ENCODE results near the gene CHMP4A. TPM values are rescaled to one million over a fixed set of nuclear protein-coding genes. Genes with fewer than 3 reads are reported as not detected.

CHMP4A gene
- total and polyA plus RNA-seq, 2 experiments from 2014 or later = 25.6 to 73.6 TPM

GRCh38 chr14:24160850-24161804, 52.2 kb downstream of the CHMP4A start, which contains the start of gene IRF9:
Gene IRF9, plus strand, starts transcription at chr14:24161265. Its CDS starts 880 bp downstream, at chr14:24162145.
- Histone ChIP-seq H3K27me3 (no peaks in the 10 kb centered on the region), H3K4me2 (peak within 1 kb of the TSS; percentile 87), H3K9me2 (replicated peaks; ENCODE audit: insufficient read depth) (no peaks in the 10 kb centered on the region), H3K4me1 (ENCODE audit: insufficient read depth) (peaks cover 16% of the 10 kb centered on the region), H3K36me3 (replicated peaks; ENCODE audit: insufficient read depth, low read depth) (no peaks in the 10 kb centered on the region), H3K27ac (peak within 1 kb of the TSS; percentile 91), H3K9me3 (ENCODE audit: low read depth) (no peaks in the 10 kb centered on the region), H4K20me1 (ENCODE audit: insufficient read depth, poor library complexity, severe bottlenecking) (peaks cover 5% of the 10 kb centered on the region), H2AFZ (peak within 1 kb of the TSS; percentile 22), H3K79me2 (peaks cover 25% of the 10 kb centered on the region), H3K4me3 (peak within 1 kb of the TSS; percentile 25)
- peak; percentile 96 for DNase-seq (ENCODE audit: low spot score)
- 3% methylated on average over 12 of the region's 12 CpGs for WGBS (ENCODE audit: low lambda C conversion rate, missing lambda C conversion rate)
- TF ChIP-seq CTCF (IDR thresholded peaks at IDR 0.05; ENCODE audit: poor library complexity) (peak; percentile 99), EZH2phosphoT487 (IDR thresholded peaks at IDR 0.05; ENCODE audit: low read depth, severe bottlenecking, unreplicated experiment) (no peak), EZH2 (IDR thresholded peaks at IDR 0.05; ENCODE audit: borderline replicate concordance) (no peak)

- no peak for TF ChIP-seq CTCF (IDR thresholded peaks at IDR 0.05; ENCODE audit: poor library complexity)
- no peak for TF ChIP-seq EZH2 (IDR thresholded peaks at IDR 0.05; ENCODE audit: borderline replicate concordance)
- TF ChIP-seq EZH2phosphoT487 (IDR thresholded peaks at IDR 0.05; ENCODE audit: low read depth, severe bottlenecking, unreplicated experiment) = no peak
- peaks cover 25% of the 10 kb centered on the region for H3K79me2 ChIP-seq
- no peak overlapping the region for H2AFZ ChIP-seq
- no peak overlapping the region for H3K4me2 ChIP-seq
- peaks cover 5% of the 10 kb centered on the region for H4K20me1 ChIP-seq (ENCODE audit: insufficient read depth, poor library complexity, severe bottlenecking)
- no peak for DNase-seq (ENCODE audit: low spot score)
- H3K4me1 ChIP-seq (ENCODE audit: insufficient read depth) = peaks cover 16% of the 10 kb centered on the region
- H3K36me3 ChIP-seq (replicated peaks; ENCODE audit: insufficient read depth, low read depth) = no peaks in the 10 kb centered on the region
- 89% methylated on average over 4 of the region's 4 CpGs for WGBS (ENCODE audit: low lambda C conversion rate, missing lambda C conversion rate)
- H3K4me3 ChIP-seq = no peak overlapping the region
- H3K27me3 ChIP-seq = no peaks in the 10 kb centered on the region
- peak overlapping the region; percentile 75 for H3K27ac ChIP-seq
- H3K9me2 ChIP-seq (replicated peaks; ENCODE audit: insufficient read depth) = no peaks in the 10 kb centered on the region
- no peaks in the 10 kb centered on the region for H3K9me3 ChIP-seq (ENCODE audit: low read depth)
Measured at GRCh38 chr14:24160499-24160849, 52.8 kb downstream of the CHMP4A start.

GRCh38 chr14:24159777-24160498, 53.4 kb downstream of the CHMP4A start:
- DNase-seq (ENCODE audit: low spot score) = no peak
- Histone ChIP-seq H3K79me2 (peaks cover 25% of the 10 kb centered on the region), H3K9me2 (replicated peaks; ENCODE audit: insufficient read depth) (no peaks in the 10 kb centered on the region), H3K27ac (peak overlapping the region; percentile 75), H2AFZ (no peak overlapping the region), H3K9me3 (ENCODE audit: low read depth) (no peaks in the 10 kb centered on the region), H4K20me1 (ENCODE audit: insufficient read depth, poor library complexity, severe bottlenecking) (peaks cover 5% of the 10 kb centered on the region), H3K4me1 (ENCODE audit: insufficient read depth) (peaks cover 16% of the 10 kb centered on the region), H3K27me3 (no peaks in the 10 kb centered on the region), H3K4me3 (no peak overlapping the region), H3K36me3 (replicated peaks; ENCODE audit: insufficient read depth, low read depth) (no peaks in the 10 kb centered on the region), H3K4me2 (no peak overlapping the region)
- 95% methylated on average over 11 of the region's 11 CpGs for WGBS (ENCODE audit: low lambda C conversion rate, missing lambda C conversion rate)
- no peak for TF ChIP-seq CTCF (IDR thresholded peaks at IDR 0.05; ENCODE audit: poor library complexity)
- no peak for TF ChIP-seq EZH2phosphoT487 (IDR thresholded peaks at IDR 0.05; ENCODE audit: low read depth, severe bottlenecking, unreplicated experiment)
- TF ChIP-seq EZH2 (IDR thresholded peaks at IDR 0.05; ENCODE audit: borderline replicate concordance) = no peak

Small RNA genes lying within 50 kb of the gene (small RNA-seq; reads per million reads assigned to genes)
- not detected for gene AL136295.4
- not detected for gene CHMP4A
- 0.09 reads per million for gene IPO4
- gene IRF9 = not detected
- gene MDP1 = not detected

Other genes with a start within 250 kb of the CHMP4A start
Only the 30 nearest of the 34 such genes appear.
- 0.37 and 0.40 TPM in 2 replicates for gene CARMIL3, start 161.5 kb downstream of the CHMP4A start, total RNA-seq
- 0.46 TPM in 1 of 2 replicates, not detected in the other for gene CARMIL3, start 161.5 kb downstream of the CHMP4A start, polyA plus RNA-seq
- not detected in 2 replicates for gene CPNE6, start 141.9 kb downstream of the CHMP4A start, total RNA-seq
- not detected in 2 replicates for gene CPNE6, start 141.9 kb downstream of the CHMP4A start, polyA plus RNA-seq
- 68.7 and 76.5 TPM in 2 replicates for gene PCK2, start 119.2 kb downstream of the CHMP4A start, total RNA-seq
- 75.0 and 88.8 TPM in 2 replicates for gene PCK2, start 119.2 kb downstream of the CHMP4A start, polyA plus RNA-seq
- 78.9 and 85.4 TPM in 2 replicates for gene DCAF11, start 98.7 kb downstream of the CHMP4A start, total RNA-seq
- 50.3 and 55.6 TPM in 2 replicates for gene DCAF11, start 98.7 kb downstream of the CHMP4A start, polyA plus RNA-seq
- 1.2 and 4.8 TPM in 2 replicates for gene NRL, start 98.5 kb downstream of the CHMP4A start, total RNA-seq
- gene NRL, start 98.5 kb downstream of the CHMP4A start, polyA plus RNA-seq = 2.4 and 3.3 TPM in 2 replicates
- 0.24 and 1.0 TPM in 2 replicates for gene FITM1, start 82.8 kb downstream of the CHMP4A start, total RNA-seq
- gene FITM1, start 82.8 kb downstream of the CHMP4A start, polyA plus RNA-seq = 0.62 and 2.2 TPM in 2 replicates
- gene PSME1, start 77.3 kb downstream of the CHMP4A start, total RNA-seq = 123 and 134 TPM in 2 replicates
- gene PSME1, start 77.3 kb downstream of the CHMP4A start, polyA plus RNA-seq = 202 and 238 TPM in 2 replicates
- gene EMC9, start 71.9 kb downstream of the CHMP4A start, total RNA-seq = 13.8 TPM in 2 replicates
- gene EMC9, start 71.9 kb downstream of the CHMP4A start, polyA plus RNA-seq = 32.2 and 34.1 TPM in 2 replicates
- 62.7 and 75.5 TPM in 2 replicates for gene PSME2, start 66.9 kb downstream of the CHMP4A start, total RNA-seq
- 178 and 189 TPM in 2 replicates for gene PSME2, start 66.9 kb downstream of the CHMP4A start, polyA plus RNA-seq
- gene RNF31, start 66.0 kb downstream of the CHMP4A start, total RNA-seq = 27.8 and 35.0 TPM in 2 replicates
- gene RNF31, start 66.0 kb downstream of the CHMP4A start, polyA plus RNA-seq = 27.3 and 29.7 TPM in 2 replicates
- gene IRF9, start 52.2 kb downstream of the CHMP4A start, total RNA-seq = 33.7 and 42.7 TPM in 2 replicates
- gene IRF9, start 52.2 kb downstream of the CHMP4A start, polyA plus RNA-seq = 66.9 and 79.5 TPM in 2 replicates
- 28.5 and 44.8 TPM in 2 replicates for gene REC8, start 41.4 kb downstream of the CHMP4A start, total RNA-seq
- gene REC8, start 41.4 kb downstream of the CHMP4A start, polyA plus RNA-seq = 170 and 193 TPM in 2 replicates
- 18.7 and 19.5 TPM in 2 replicates for gene IPO4, start 24.7 kb downstream of the CHMP4A start, total RNA-seq
- gene IPO4, start 24.7 kb downstream of the CHMP4A start, polyA plus RNA-seq = 19.0 and 26.4 TPM in 2 replicates
- gene TM9SF1, start 18.0 kb downstream of the CHMP4A start, total RNA-seq = 68.1 and 75.4 TPM in 2 replicates
- gene TM9SF1, start 18.0 kb downstream of the CHMP4A start, polyA plus RNA-seq = 84.0 and 86.1 TPM in 2 replicates
- gene TSSK4, start 7.8 kb downstream of the CHMP4A start, total RNA-seq = 0.84 TPM in 1 of 2 replicates, not detected in the other
- gene TSSK4, start 7.8 kb downstream of the CHMP4A start, polyA plus RNA-seq = 0.74 and 1.4 TPM in 2 replicates
- 8.0 and 12.2 TPM in 2 replicates for gene MDP1, start 2.6 kb upstream of the CHMP4A start, total RNA-seq
- gene MDP1, start 2.6 kb upstream of the CHMP4A start, polyA plus RNA-seq = 16.1 and 20.9 TPM in 2 replicates
- gene NEDD8, start 18.9 kb upstream of the CHMP4A start, total RNA-seq = 158 and 162 TPM in 2 replicates
- 326 TPM in 2 replicates for gene NEDD8, start 18.9 kb upstream of the CHMP4A start, polyA plus RNA-seq
- gene GMPR2, start 19.4 kb upstream of the CHMP4A start, total RNA-seq = 70.2 and 83.4 TPM in 2 replicates
- gene GMPR2, start 19.4 kb upstream of the CHMP4A start, polyA plus RNA-seq = 62.4 and 69.6 TPM in 2 replicates
- gene TINF2, start 29.1 kb upstream of the CHMP4A start, total RNA-seq = 34.0 and 36.5 TPM in 2 replicates
- gene TINF2, start 29.1 kb upstream of the CHMP4A start, polyA plus RNA-seq = 39.6 and 42.5 TPM in 2 replicates
- 0.33 and 0.56 TPM in 2 replicates for gene TGM1, start 49.7 kb upstream of the CHMP4A start, total RNA-seq
- 1.5 and 1.9 TPM in 2 replicates for gene TGM1, start 49.7 kb upstream of the CHMP4A start, polyA plus RNA-seq
- gene RABGGTA, start 58.1 kb upstream of the CHMP4A start, total RNA-seq = 13.0 and 18.2 TPM in 2 replicates
- 36.0 and 52.1 TPM in 2 replicates for gene RABGGTA, start 58.1 kb upstream of the CHMP4A start, polyA plus RNA-seq
- 23.0 and 29.9 TPM in 2 replicates for gene DHRS1, start 86.3 kb upstream of the CHMP4A start, total RNA-seq
- gene DHRS1, start 86.3 kb upstream of the CHMP4A start, polyA plus RNA-seq = 39.5 and 55.9 TPM in 2 replicates
- 12.5 and 13.2 TPM in 2 replicates for gene NOP9, start 86.4 kb upstream of the CHMP4A start, total RNA-seq
- 2.4 and 3.7 TPM in 2 replicates for gene NOP9, start 86.4 kb upstream of the CHMP4A start, polyA plus RNA-seq
- 43.0 and 56.9 TPM in 2 replicates for gene CIDEB, start 94.5 kb upstream of the CHMP4A start, total RNA-seq
- gene CIDEB, start 94.5 kb upstream of the CHMP4A start, polyA plus RNA-seq = 46.3 and 59.9 TPM in 2 replicates
- 3.3 and 3.6 TPM in 2 replicates for gene LTB4R2, start 96.7 kb upstream of the CHMP4A start, total RNA-seq
- gene LTB4R2, start 96.7 kb upstream of the CHMP4A start, polyA plus RNA-seq = 0.56 and 0.92 TPM in 2 replicates
- 4.2 and 5.1 TPM in 2 replicates for gene LTB4R, start 98.0 kb upstream of the CHMP4A start, total RNA-seq
- 3.6 and 6.2 TPM in 2 replicates for gene LTB4R, start 98.0 kb upstream of the CHMP4A start, polyA plus RNA-seq
- gene ADCY4, start 121.6 kb upstream of the CHMP4A start, total RNA-seq = 0.63 and 1.4 TPM in 2 replicates
- gene ADCY4, start 121.6 kb upstream of the CHMP4A start, polyA plus RNA-seq = 1.3 and 4.1 TPM in 2 replicates
- 4.8 and 9.1 TPM in 2 replicates for gene RIPK3, start 126.5 kb upstream of the CHMP4A start, total RNA-seq
- gene RIPK3, start 126.5 kb upstream of the CHMP4A start, polyA plus RNA-seq = 7.0 and 7.4 TPM in 2 replicates
- gene NFATC4, start 154.7 kb upstream of the CHMP4A start, total RNA-seq = 37.8 and 45.0 TPM in 2 replicates
- 68.8 and 84.5 TPM in 2 replicates for gene NFATC4, start 154.7 kb upstream of the CHMP4A start, polyA plus RNA-seq
- 41.7 and 56.5 TPM in 2 replicates for gene NYNRIN, start 185.5 kb upstream of the CHMP4A start, total RNA-seq
- gene NYNRIN, start 185.5 kb upstream of the CHMP4A start, polyA plus RNA-seq = 34.4 and 34.5 TPM in 2 replicates